HG02840 (cell line): ENCODE data around the gene TBX6.

Experiments used
- ATAC-seq: cut with Tn5 transposase; IDR thresholded peaks from one replicate; pipeline ENCODE4 v1.9.1; 2021; ENCODE audit warnings: mild to moderate bottlenecking, moderate library complexity, moderate number of reproducible peaks; ENCODE audit not compliant: unreplicated experiment, low FRiP score

Gene TBX6

DNA sequence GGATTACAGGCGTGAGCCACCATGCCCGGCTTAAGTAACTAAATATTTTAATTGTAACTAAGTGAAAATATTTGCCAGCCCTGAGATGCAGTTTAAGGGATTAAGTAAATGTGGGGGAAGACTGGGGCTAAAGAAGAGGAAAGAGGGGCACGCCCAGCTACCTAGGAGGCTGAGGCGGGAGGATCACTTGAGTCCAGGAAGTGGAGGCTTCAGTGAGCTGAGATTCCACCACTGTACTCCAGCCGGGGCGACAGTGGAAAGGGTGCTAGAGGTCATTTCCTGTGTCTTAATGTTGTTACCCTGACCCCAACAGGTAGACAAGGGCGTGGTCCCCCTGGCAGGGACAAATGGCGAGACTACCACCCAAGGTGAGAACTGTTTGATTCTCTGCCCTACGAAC, 23.4 kb downstream of the TBX6 start:
- no peak for ATAC-seq

DNA sequence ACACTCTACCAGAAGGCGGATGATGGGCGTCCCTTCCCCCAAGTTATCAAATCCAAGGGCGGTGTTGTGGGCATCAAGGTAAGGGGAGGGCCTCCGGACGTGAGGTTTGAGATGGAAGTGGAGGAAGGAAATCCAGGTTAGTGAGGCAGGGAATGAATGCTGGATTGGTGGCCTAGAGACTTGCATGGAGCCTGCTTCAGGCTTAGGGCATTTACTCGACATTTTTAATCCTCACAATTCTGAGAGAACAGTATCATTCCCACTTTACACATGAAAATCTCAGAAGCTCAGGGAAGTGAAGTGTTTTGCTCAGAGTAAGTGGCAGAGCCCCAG, 24.2 kb downstream of the TBX6 start:
- no peak for ATAC-seq

DNA sequence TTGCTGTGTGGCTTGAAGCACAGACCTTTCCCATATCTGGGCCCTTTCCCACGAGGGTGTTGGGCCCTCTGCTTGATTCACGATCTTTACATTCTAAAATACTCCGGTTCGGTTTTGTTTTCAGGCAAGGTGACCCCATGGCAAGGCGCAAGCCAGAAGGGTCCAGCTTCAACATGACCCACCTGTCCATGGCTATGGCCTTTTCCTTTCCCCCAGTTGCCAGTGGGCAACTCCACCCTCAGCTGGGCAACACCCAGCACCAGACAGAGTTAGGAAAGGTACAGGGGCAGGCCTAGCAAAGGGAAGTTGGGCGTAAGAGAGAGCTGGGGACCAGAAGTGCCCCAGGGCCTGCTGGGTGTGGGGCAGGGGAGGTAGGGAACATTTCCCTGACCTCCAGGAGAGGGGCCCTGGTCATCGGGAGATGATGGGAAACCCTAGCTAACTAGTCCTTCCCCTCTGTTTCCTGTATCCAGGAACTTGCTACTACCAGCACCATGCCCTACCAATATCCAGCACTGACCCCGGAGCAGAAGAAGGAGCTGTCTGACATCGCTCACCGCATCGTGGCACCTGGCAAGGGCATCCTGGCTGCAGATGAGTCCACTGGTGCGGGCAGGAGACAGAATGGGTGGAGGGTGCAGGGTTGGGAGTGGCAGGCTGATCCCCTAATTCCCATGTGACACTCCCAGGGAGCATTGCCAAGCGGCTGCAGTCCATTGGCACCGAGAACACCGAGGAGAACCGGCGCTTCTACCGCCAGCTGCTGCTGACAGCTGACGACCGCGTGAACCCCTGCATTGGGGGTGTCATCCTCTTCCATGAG, 24.8 kb downstream of the TBX6 start:
- no peak for ATAC-seq

DNA sequence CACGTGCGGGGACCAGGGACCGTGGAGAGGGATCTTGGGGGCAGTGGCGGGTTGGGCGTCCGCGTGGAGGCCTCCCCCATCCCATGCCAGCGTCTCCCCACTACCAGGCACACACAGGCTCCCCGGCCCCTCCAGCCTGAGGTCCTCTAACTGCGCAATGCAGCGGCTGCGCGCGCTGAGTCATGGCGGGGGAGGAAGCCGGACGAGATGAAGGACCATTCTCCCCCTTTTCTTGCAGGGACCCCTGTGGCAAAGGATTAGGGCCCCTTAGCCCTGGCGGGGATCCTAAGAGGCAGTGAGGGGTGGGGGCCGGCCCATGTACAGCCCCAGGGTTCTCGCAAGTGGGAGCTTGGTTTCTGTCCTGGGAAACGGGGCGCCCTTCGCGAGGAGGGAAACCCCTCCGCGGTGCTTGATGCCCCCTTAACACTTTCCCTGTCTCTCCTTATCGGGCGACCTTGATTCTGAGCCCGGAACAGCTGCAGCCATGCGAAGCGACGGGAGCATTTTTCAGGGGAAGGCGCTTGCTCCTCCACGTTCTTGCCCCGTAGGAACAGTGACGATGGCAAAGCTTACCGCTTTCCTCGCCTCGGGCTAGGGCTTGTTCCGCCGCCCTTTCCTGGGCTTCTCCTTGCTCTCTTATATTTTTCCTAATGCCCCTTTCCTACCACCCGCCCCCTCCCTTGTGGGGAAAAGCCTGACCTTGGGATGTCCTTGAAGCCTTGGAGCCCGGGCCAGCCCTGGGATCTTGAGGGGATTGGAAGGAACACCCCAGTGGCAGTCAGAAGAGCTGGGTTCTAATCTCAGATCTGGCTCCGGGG, 25.6 kb downstream of the TBX6 start:
- no peak for ATAC-seq

GRCh38 chr16:30065102-30065942, 26.4 kb downstream of the TBX6 start, which contains the start of gene ALDOA:
TSS of gene ALDOA (plus strand) at chr16:30065760. CDS start at chr16:30066898, 1,138 bp downstream.
- peak; percentile 75 for ATAC-seq

DNA sequence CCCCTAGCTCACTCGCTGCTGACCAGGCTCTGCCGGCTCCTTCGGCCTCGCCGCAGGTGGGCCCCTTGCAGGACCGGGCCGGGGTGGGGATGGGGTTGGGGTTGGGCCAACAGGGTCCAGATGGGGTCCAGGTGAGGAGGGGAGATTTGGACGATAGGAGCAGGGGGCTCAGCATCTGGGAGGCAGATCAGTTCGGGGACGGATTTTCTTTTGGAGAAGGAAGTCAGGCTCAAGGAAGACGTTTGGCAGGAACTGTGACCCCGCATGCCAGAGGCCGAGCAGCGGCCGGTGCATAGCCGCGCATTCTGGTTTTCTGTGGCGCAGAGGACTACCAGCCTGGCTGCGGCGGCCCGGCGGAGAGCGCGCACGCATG, 27.0 kb downstream of the TBX6 start:
- ATAC-seq = peak; percentile 1

DNA sequence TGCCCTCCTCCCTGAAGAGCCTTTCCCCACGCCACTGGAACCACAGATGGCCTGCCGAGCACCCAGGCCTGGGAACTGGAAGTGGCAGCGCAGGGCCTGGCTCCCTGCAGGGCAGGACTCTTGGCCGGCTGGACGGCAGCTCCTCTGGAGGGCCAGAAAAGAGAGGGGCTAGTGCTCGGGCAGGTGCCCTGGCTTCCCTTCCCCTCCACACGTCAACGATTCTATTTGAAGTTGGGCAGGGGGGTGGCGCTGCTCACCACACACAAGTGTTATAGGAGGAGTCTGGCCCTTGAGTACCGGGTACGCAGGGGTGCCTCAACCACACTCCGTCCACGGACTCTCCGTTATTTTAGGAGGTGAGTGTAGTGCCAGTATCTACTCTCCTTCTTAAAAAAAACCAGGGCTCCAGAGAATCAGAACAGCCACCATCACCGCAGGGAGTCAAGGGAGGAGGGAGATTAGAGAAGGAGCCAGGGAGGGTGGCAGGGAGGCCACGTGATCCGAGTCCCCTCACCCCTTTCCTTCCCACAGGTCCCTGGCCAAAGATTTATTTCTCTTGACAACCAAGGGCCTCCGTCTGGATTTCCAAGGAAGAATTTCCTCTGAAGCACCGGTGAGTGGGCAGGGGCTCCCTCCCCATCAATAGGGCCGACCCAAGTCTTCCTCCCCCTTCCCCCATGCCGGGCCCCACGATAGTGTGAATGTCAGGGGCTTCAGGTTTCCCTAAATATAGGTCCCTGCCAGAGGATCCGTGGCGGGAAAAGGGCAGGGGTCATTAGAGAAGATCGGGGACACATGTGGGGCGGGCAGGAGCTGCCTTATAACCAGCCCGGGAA, 27.6 kb downstream of the TBX6 start:
- ATAC-seq = no peak

DNA sequence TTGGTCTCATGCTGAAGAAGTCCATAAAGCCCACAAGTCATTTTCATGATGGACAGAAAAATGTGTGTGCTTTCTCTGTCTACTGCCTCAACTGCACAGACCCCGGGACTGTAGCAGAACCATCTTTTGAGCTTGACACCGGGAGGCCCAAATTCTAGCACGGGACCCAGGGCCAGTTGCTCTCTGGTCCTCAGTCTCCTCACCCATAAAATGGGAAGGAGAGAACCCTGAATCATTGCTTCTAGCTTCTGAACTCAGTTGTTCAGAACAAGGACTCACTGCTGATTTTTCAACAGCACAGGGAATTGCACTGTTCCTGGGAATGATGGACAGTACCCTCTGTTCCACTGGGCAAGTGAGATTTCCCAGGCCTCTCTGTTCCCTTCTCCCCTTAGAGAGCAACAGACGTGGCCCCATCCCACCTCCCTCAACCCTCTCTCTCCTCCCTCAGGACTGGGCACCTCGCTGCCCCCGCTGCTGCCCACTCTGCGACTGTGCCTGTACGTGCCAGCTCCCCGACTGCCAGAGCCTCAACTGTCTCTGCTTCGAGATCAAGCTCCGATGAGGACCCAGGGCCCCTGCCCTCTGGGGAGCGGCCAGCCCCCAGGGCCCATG, 28.3 kb downstream of the TBX6 start:
- no peak for ATAC-seq

DNA sequence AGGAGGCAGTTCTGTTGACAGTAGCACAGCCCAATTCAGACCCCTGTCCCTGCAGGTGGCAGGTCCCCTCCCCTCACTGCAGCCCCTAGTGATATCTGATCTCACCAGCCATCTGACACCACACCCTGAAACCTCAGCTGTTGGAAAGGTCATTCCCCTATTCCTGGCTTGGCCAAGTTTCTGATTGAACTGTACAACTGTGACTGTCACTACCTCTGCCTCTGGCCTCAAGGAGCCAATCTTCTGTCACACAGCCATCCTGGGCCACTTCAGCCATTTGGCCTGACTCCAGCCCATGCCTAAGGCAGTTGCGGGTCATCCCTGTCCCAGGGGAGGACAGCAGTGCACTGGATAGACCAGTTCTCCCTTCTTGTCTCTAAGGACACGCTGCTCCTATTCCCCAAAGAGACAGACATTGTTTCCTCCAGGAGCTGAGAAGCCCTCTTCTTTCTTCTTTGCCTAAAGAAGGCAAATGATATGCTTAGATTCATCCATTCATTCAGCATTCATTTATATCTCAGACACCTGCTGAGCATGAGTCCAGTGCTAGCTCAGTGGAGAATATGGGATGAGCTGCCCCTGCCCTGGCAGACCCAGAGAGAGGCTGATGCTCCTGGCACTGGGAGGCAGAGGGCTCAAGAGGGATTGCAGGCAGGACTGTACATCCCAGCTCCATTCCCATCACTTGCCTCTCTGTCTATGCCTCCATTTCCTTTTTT, 30.7 kb downstream of the TBX6 start:
- no peak for ATAC-seq

DNA sequence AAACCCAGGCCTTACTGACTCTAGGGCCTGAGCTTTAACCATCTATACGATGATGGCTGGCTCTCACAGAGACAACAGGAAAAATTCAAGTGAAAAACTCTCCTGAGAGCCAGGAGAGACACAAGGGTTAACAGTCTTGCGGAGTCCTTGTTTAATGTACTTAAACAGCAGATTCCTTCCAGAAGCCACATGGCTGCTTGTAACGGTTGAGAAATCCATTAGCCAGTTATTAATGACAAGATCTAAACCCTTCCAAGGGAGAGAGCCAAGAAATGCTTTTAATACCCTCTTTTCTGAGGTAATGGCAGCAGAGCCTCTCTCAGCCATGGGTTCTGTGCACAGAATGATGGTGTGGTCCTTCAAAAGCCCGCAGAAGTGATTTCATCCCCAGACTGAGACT, 31.4 kb downstream of the TBX6 start:
- ATAC-seq = no peak

DNA sequence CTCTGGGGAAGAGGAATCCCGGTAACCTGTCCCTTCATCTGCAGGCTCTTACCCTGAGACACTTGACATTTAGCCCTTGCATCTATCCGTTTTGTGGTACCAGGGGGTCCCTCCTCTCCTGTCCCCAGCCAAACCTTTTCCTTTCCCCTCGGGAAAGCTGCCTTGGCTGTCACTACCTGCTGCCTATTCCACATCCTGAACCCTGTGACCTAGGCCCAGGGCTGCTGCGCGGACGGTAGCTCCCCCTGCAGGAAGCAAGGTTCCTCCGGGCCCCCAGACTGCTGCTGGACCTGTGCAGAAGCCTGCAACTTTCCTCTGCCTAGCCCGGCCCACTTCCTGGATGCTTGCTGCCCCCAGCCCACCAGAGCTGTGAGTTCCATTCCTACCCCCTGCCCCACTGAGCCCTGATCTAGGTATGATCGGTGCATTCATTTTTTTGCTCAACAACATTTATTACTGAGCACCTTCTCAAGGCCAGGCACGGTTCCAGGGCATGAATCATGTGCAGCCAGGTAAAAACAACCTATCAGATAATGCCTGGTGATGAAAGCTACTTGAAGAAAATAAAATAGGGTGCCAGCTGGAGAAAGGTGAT, 36.7 kb downstream of the TBX6 start:
- no peak for ATAC-seq

DNA sequence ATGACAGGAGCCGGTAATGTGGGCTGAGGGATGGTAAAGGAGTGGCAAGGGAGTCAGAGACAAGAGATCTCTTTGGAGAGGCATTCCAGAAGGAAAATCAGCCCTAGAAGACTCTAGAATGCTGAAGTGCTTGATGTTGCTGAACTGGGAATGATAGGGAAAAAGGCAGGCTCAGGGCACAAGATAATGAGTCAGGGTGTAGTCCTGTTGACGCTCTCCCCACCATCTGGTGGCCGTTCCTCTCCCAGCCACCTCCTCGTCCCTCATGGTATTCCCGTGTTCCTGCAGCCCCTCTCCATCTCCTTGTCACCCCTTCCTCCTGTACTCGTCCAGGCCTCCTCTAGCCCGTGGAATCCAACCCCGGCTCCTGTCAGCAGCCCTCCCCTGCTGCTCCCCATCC, 37.3 kb downstream of the TBX6 start:
- ATAC-seq = no peak

DNA sequence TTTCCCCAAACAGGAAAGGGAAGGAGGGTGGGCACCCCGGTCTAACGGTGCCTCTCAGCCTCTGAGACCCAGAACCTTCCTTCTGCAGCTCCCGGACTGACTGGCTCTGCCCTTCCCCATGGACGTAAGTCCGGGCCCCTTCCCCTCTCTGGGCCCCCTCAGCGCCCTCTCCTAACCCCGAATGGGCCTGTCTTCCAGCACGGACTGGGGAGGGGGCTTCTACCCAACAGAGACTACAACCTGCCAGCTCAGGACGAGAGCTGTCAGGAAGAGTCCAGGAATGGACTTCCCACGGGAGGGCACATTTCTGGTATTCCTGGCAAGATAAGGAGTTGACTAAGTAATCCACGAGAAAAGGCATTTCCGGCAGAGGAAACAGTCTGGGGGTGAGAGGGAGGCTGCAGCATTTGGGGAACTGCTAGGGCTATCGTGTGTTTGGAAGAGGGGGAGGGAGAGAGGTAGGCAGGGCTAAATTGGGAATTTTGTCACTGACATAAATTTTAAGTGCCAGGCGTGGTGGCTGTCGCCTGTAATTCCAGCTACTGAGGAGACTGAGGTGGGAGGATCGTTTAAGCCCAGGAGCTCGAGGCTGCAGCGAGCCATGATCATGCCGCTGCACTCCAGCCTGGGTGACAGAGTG, 38.2 kb downstream of the TBX6 start:
- no peak for ATAC-seq

GRCh38 chr16:30052671-30053372, 38.9 kb downstream of the TBX6 start:
- ATAC-seq = peak; percentile 71

DNA sequence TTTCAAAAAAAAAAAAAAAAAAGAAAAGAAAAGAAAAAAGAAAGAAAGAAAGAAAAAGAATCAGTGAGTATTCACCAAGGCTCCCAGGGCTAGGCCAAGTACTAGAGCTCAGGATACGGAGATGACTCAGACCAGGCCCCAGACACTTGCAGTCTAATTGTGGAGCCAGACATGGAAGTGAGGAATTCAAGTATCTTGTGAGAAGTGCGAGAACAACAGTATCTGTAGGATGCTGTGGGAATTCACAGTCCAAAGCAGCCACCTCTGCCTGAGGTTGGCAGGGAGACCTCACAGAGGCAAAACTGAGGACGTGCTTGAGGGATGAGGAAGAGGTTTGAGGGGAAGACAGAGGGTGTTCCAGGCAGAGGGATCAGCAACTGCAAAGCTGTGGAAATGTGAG, 40.2 kb downstream of the TBX6 start:
- no peak for ATAC-seq

- no peak for ATAC-seq
These were observed 41.9 kb downstream of the TBX6 start for GRCh38 chr16:30049871-30050270.

- no peak for ATAC-seq
These were observed 45.1 kb downstream of the TBX6 start for GRCh38 chr16:30046588-30046987.

DNA sequence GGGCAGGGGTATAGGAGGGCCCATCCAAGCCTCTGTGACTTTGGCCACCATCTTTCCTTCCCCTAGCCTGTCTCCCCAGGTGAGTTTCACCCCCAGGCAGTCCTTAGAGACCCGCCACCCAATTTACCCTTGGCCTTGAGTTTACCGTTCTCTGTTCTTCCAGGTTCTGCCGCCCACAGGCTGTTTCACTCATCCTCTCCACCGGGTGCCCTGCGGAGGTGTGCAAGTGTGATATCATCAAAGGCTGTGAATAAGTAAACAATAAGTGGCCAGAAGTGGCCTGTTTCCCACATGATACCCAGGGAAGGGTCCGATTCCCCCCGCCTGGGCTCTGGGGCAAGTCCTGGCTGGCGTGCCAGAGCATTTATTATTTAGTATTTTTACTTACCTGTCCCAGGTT, 45.5 kb downstream of the TBX6 start:
- no peak for ATAC-seq
